SU-DHL-6 (cell line): ENCODE measurements around the gene CATSPERB.

ENCODE experiments used
- H2AFZ ChIP-seq: fragments of 200-600 bp; sonication (generic); 2 replicates; pipeline ENCODE4 v1.6.1; 2014; ENCODE audit warnings: low read depth, mild to moderate bottlenecking, moderate library complexity, mixed read lengths, antibody characterized with exemption, low read length; ENCODE audit not compliant: severe bottlenecking
- H3F3A ChIP-seq: fragments of 200-600 bp; shearing (Covaris generic); 2 replicates; pipeline ENCODE4 v1.6.0; 2016; ENCODE audit warnings: antibody characterized with exemption, mild to moderate bottlenecking; ENCODE audit not compliant: insufficient read depth
- H3K27ac ChIP-seq: fragments of 200-600 bp; sonication (generic); 2 replicates; pipeline ENCODE4 v1.5.1; 2016; ENCODE audit warnings: low read depth, mild to moderate bottlenecking, low read length, moderate library complexity, mixed read lengths
- H3K27me3 ChIP-seq: fragments of 200-600 bp; sonication (generic), shearing (Covaris generic); 2 replicates; pipeline ENCODE4 v1.6.0; 2014; ENCODE audit warnings: mild to moderate bottlenecking, low read length
- H3K36me3 ChIP-seq: fragments of 200-600 bp; sonication (generic); 2 replicates; pipeline ENCODE4 v1.6.1; 2014; ENCODE audit warnings: mild to moderate bottlenecking, low read length, mixed read lengths
- H3K4me2 ChIP-seq: fragments of 300-600, 200-600 bp; shearing (Covaris generic), sonication (generic); 2 replicates; pipeline ENCODE4 v1.6.0; 2014; ENCODE audit warnings: low read length, low read depth, mild to moderate bottlenecking; ENCODE audit not compliant: poor library complexity, severe bottlenecking
- H3K4me3 ChIP-seq: fragments of 200-600 bp; sonication (generic); 2 replicates; pipeline ENCODE4 v1.5.1; 2014; ENCODE audit warnings: antibody characterized with exemption, low read length, mild to moderate bottlenecking, mixed read lengths; ENCODE audit not compliant: insufficient read depth, poor library complexity, severe bottlenecking
- H3K79me2 ChIP-seq: fragments of 200-600 bp; sonication (generic); 2 replicates; pipeline ENCODE4 v1.6.1; 2014; ENCODE audit warnings: mild to moderate bottlenecking, low read length, moderate library complexity; ENCODE audit not compliant: insufficient read depth
- H3K9ac ChIP-seq: fragments of 200-600 bp; sonication (generic); 2 replicates; pipeline ENCODE4 v1.7.0; 2014; ENCODE audit warnings: mild to moderate bottlenecking, low read length
- H3K9me2 ChIP-seq: fragments of 200-600 bp; sonication (generic); replicated peaks from 2 replicates; pipeline ENCODE4 v1.6.1; 2014; ENCODE audit warnings: low read length; ENCODE audit not compliant: insufficient read depth
- H3K9me3 ChIP-seq: fragments of 200-600 bp; sonication (generic); 2 replicates; pipeline ENCODE4 v1.6.1; 2014; ENCODE audit warnings: low read length, mixed read lengths; ENCODE audit not compliant: insufficient read depth
- H4K20me1 ChIP-seq: fragments of 200-600 bp; sonication (generic); 2 replicates; pipeline ENCODE4 v1.6.1; 2014; ENCODE audit warnings: low read depth, mild to moderate bottlenecking, antibody characterized with exemption, low read length, moderate library complexity, mixed read lengths
- EZH2phosphoT487 ChIP-seq: fragments of 200-600 bp; sonication (generic), shearing (Covaris generic); conservative IDR thresholded peaks from 2 replicates; pipeline ENCODE4 v1.6.1; 2018; ENCODE audit warnings: mild to moderate bottlenecking, antibody characterized with exemption, low read length, moderate library complexity, mixed read lengths
- TF ChIP-seq, protein P1 (sequence below): fragments of 200-600 bp; sonication (generic); IDR thresholded peaks from one replicate; pipeline ENCODE4 v1.5.1; 2017; ENCODE audit warnings: antibody characterized with exemption, mild to moderate bottlenecking, low read length, moderate library complexity; ENCODE audit not compliant: insufficient read depth, poor library complexity, severe bottlenecking

Gene CATSPERB

DNA sequence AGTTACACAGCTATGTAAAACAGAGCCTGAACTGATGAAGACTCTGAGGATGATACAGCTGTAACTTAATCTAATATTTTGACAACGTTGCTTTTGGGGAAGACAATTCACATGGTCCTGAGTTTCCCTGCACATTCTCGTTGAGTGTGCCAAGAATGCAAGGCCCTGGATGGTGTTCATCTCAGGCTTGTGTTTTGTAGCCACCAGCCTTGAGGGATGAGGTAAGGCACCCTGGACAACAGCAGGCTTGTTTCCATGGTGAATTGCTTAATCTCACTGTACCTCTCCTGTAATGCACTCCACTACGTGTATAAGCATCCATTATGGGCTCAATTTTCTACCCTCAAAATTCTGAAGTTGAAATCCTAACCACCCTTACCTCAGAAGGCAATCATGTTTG lies 2.1 kb downstream of the CATSPERB start:
- Histone ChIP-seq H3K4me2 (no peak overlapping the region), H3K9ac (no peak overlapping the region), H3K27ac (no peak overlapping the region), H3K36me3 (no peaks in the 10 kb centered on the region), H3K9me2 (no peaks in the 10 kb centered on the region), H2AFZ (no peak overlapping the region), H3K27me3 (no peaks in the 10 kb centered on the region), H3K79me2 (no peaks in the 10 kb centered on the region), H4K20me1 (no peaks in the 10 kb centered on the region), H3K4me3 (no peak overlapping the region), H3K9me3 (no peaks in the 10 kb centered on the region), H3F3A (no peaks in the 10 kb centered on the region)
- TF ChIP-seq, protein P1, sequence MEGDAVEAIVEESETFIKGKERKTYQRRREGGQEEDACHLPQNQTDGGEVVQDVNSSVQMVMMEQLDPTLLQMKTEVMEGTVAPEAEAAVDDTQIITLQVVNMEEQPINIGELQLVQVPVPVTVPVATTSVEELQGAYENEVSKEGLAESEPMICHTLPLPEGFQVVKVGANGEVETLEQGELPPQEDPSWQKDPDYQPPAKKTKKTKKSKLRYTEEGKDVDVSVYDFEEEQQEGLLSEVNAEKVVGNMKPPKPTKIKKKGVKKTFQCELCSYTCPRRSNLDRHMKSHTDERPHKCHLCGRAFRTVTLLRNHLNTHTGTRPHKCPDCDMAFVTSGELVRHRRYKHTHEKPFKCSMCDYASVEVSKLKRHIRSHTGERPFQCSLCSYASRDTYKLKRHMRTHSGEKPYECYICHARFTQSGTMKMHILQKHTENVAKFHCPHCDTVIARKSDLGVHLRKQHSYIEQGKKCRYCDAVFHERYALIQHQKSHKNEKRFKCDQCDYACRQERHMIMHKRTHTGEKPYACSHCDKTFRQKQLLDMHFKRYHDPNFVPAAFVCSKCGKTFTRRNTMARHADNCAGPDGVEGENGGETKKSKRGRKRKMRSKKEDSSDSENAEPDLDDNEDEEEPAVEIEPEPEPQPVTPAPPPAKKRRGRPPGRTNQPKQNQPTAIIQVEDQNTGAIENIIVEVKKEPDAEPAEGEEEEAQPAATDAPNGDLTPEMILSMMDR = no peak
- no peak for TF ChIP-seq EZH2phosphoT487

DNA sequence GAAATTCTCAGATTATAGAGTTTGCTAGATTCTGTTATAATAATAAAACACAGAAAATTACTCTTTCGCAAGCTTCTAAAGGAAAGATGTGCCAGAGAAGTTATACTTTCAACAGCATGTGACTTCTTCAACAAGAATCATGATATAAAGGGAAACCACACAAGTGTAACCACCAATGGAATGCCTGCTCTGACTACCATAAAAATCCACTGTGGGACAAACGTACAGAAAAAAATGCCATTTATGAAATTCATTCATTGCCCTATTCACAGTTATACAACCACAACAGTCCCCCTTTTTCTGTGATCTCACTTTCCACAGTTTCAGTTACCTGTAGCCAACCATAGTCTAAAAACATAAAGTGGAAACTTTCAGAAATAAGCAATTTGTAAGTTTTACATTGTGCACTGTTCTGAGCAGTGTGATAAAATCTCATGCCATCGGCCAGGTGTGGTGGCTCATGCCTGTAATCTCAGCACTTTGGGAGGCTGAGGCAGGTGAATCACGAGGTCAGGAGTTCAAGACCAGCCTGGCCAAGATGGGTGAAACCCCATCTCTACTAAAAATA lies 3.2 kb downstream of the CATSPERB start:
- no peak overlapping the region for H3K9ac ChIP-seq
- H2AFZ ChIP-seq = no peak overlapping the region
- no peaks in the 10 kb centered on the region for H3K36me3 ChIP-seq
- no peaks in the 10 kb centered on the region for H3K9me2 ChIP-seq
- TF ChIP-seq, protein P1 = no peak
- no peak for TF ChIP-seq EZH2phosphoT487
- no peaks in the 10 kb centered on the region for H3K27me3 ChIP-seq
- no peaks in the 10 kb centered on the region for H3K9me3 ChIP-seq
- no peak overlapping the region for H3K4me2 ChIP-seq
- H4K20me1 ChIP-seq = no peaks in the 10 kb centered on the region
- H3K27ac ChIP-seq = no peak overlapping the region
- H3K4me3 ChIP-seq = no peak overlapping the region
- H3K79me2 ChIP-seq = no peaks in the 10 kb centered on the region
- H3F3A ChIP-seq = no peaks in the 10 kb centered on the region

DNA sequence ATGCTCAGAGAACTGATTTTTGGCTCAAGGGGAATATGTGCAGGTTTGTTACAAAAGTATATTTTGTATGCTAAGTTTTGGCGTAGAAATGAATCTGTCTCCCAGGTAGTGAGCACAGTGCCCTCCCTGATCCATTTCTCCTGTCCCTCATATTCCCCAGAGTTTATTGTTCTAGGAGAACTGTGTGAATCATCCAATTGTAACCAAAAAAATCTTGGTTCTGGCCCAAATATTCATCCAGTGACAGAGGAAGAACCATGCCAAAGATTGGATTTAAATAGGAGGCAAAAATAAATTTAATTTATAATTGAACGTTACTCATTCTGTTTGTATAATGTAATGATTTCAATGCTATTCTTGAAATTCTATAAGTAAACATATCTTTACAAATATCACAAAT lies 4.8 kb downstream of the CATSPERB start:
- Histone ChIP-seq H3K27ac (no peak overlapping the region), H3K9ac (no peak overlapping the region), H3K79me2 (no peaks in the 10 kb centered on the region), H2AFZ (no peak overlapping the region), H4K20me1 (no peaks in the 10 kb centered on the region), H3K9me3 (no peaks in the 10 kb centered on the region), H3K36me3 (no peaks in the 10 kb centered on the region), H3K27me3 (no peaks in the 10 kb centered on the region), H3K9me2 (no peaks in the 10 kb centered on the region), H3K4me2 (no peak overlapping the region), H3F3A (no peaks in the 10 kb centered on the region), H3K4me3 (no peak overlapping the region)
- TF ChIP-seq EZH2phosphoT487 = no peak
- TF ChIP-seq, protein P1 = no peak
